GM19324 (cell line): ENCODE measurements around the gene ACAP1.

Experiments
- ATAC-seq: cut with Tn5 transposase; IDR thresholded peaks from one replicate; pipeline ENCODE4 v1.9.1; 2021; ENCODE audit warnings: mild to moderate bottlenecking, moderate library complexity; ENCODE audit not compliant: unreplicated experiment, low FRiP score

Gene ACAP1

DNA sequence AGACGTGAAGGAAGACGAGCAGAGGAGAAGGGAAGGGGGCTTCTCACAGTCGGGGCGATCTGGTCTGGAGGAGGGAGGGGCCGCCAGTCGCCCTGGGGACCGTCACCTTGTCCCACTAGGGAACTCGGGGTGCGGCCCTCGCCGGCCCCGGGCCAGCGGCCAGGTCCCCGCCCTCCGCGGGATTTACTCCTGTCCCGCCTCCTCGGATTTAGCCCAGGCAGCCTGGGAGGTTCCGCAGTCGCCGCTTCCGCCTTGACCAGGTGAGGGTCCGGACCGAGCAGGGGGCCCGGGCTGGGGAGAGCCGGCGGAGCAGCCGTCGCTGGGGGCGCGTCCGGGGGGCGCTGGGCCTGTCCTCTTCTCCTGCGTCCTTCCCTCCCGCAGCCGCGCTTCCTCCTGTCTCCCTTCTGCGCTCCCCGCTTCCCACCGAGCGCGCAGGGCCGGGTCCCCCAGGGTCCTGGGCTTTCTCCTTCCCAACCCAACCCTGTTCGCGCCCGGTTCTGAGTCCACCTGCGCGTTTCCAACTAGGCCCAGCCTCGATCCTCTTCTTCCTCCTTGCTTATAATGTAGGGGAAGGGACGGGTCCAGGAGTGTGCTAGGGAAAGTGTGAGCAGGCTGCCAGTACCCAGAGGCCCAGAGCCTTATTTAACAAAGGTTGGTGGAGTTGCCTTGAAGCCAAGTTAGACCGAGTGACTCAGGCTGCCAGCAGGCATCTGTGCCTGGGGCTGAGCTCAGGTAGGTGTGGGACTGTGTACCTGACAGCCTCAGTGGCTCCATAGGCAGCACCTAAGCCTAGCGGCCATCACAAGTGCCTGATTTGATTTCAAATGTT is 44.7 kb downstream of the ACAP1 start, which contains the start of gene TNK1:
Gene TNK1, plus strand, starts transcription at position 235 of the 829 bp plus-strand sequence. CDS start 1,838 bp downstream, outside the sequence.
- ATAC-seq, result no peak

DNA sequence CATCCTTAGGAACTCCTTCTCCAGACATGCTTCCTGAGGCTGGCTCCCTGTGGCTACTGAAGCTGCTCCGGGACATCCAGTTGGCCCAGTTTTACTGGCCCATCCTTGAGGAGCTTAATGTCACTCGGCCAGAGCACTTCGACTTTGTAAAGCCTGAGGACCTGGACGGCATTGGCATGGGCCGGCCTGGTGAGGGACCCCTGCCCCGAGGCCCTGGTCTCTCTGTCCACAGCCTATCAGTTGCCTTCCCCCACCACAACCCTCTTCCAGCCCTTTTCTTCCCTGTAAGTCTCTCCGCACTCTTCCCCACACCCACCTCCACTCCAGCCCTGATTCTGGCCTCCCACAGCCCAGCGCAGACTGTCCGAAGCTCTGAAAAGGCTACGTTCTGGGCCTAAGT is 46.6 kb downstream of the ACAP1 start:
- ATAC-seq, result no peak

DNA sequence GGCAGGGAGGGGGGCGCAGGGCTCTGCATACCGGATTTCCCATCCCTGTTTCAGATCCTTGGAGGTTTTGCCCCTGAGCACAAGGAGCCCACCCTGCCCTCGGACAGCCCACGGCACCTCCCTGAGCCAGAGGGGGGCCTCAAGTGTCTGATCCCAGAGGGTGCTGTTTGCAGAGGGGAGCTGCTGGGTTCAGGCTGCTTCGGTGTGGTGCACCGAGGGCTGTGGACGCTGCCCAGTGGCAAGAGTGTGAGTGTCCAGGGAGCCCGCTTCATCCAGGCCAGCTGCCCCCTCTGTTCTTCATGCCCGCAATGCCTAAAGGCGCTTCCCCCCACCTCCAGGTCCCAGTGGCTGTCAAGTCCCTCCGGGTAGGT is 47.0 kb downstream of the ACAP1 start:
- ATAC-seq, result no peak

DNA sequence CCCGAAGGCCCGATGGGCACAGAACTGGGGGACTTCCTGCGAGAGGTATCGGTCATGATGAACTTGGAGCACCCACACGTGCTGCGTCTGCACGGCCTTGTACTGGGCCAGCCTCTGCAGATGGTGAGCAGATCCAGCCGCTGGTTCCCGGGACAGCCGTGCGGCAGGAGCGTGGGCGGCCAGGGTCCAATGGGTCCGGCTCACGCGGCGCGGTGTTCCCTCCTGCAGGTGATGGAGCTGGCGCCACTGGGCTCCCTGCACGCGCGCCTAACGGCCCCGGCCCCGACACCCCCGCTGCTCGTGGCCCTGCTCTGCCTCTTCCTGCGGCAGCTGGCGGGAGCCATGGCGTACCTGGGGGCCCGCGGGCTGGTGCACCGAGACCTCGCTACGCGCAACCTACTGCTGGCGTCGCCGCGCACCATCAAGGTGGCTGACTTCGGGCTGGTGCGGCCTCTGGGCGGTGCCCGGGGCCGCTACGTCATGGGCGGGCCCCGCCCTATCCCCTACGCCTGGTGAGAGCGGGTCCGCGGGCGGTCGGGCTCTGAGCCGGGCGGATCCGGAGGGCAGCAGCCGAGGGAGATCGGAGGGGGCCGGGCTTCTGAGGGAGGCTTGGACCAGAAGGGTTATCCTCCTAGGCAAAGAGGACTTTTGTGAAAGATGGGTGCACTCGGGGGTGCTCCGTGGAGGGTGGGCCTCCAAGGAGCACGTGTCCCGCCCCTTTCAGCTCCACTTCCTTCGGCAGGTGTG is 47.6 kb downstream of the ACAP1 start:
- peak; percentile 62 for ATAC-seq

DNA sequence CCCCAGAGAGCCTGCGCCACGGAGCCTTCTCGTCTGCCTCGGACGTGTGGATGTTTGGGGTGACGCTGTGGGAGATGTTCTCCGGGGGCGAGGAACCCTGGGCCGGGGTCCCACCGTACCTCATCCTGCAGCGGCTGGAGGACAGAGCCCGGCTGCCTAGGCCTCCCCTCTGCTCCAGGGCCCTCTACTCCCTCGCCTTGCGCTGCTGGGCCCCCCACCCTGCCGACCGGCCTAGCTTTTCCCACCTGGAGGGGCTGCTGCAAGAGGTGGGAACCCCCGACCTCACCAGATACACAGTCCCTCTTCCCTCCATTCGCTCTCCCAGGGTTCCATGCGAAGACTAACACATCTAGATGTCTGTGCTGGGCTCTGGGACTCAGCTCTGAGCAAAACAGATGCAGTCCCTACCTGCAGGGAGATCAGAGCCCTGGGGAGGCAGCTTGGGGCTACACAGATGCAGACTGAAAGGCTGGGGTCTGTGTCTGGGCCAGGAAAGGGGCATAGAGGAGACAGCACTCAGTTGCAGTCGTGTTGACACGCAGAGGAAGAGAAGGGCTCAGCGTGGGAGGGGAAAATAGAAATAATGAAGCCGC is 48.3 kb downstream of the ACAP1 start:
- ATAC-seq, result no peak

DNA sequence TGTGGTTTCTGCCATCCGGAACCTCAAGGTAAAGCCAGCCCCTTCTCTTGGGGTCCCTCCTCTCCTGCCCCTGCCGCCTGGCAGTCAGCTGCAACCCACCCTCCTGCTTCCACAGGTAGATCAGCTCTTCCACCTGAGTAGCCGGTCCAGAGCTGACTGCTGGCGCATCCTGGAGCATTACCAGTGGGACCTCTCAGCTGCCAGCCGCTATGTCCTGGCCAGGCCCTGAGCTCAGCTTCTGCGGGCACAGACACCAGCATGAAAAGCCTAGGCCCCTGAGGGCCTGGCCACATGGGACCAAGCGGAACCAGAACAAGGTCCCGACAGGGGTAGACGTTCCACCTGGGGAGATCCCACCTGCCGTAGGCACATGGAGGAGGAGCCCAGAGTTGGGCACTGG is 52.5 kb downstream of the ACAP1 start:
- no peak for ATAC-seq

DNA sequence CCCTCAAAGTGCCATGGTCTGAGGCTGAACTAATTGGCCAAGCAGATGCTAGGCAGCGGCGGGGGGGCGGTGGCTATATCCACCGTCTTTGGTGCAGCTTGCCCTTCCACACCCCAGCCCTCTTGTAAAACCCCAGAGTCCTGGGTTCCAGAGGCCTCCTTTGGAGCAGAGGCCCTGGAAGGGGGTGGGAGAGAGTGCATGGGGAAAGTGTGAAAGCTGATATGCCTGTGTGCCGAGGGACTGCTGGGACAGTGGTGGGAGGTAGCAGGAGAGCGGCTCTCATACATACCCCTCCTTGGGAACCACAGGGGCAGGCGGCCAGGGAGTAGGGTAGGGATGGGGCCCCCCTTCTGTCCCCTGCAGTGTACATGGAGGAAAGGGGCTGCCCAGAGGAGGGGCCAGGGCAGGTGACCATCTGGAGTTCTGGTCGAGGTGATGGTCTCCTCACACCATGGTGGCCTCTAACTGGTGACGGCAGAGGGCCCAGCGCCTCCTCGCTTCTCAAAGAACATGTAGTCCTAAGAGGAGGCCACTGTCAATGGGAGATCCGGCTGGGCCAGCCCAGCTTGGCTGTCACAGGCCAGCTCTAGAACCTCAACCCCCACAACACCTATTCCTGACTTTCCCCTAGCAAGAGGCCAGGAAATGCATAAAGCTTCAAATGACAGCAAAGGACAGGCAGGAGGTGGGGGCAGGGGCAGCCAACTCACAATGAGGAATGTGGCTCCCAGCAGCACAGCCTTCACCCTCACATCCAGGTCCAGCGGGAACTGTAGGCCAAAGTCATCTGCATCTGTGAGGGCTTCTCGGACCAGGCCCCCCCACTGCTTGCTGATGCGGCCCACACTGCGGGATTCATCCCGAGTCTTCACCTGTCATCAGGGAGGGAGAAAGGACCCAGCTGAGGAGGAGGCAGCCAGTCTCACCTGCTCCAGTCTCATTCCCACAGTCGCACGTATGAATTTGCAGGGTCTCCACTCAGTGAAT is 53.9 kb downstream of the ACAP1 start:
- ATAC-seq, result no peak

DNA sequence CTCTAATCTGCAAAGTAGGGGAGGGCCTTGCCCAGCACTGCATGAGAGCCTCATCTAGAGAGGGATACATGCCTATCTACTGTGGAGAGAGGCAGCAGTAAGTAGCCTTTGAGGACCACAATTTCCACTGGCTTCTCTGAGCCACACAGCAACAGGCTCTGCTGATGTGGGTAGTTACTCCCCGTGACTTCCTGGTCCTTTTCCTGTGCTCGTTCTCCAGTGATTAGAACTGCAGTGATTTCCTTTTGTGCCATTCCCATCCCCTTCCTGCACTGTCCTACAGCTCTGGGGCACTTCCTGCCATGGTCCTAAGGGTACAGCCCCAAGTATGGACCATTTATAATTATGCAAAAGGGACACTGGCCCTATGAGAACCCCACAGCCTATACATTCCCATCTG is 55.0 kb downstream of the ACAP1 start:
- ATAC-seq, result no peak

DNA sequence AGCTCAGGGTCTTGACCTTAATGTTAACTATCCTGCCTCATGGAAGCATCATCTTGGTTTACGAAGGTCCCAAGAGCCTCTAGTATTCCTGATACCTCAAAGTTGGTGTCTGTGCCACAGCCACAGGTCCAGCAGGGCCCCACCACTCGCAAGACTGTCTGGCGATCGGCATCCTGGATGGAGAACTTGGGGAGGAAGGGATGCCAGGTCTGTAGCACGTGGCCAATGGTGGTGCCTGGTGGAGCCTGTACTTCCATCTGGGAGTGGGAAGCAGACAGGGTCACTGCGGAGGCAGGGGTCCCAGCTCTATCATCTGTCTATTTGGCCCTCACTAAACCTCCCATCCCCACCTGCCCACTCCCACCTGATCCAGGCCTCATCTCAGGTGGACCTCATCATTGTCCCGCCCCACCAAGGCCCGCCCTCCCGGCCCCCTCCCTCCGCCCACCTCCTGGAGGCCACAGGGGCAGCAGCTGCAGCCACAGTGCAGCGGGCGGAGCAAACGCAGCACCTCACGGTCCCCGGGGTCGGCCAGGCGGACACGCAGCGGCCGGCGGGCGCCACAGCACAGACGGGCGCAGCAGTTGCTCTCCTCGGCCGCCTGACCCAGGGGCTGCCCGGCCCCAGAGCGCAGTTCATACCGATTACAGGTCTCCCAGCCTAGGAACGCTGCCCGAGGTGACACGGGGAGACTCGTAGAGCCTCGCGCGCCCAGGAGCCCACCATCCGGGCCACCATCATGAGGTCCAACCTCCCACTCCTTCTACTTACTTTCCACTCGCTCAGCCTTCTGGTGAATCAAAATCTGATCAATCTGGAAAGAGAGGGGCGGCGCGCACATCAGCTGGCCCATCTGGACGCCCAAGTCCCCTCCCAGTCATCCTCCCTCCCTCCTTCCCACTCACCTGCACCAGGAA is 56.6 kb downstream of the ACAP1 start:
- ATAC-seq, result no peak

DNA sequence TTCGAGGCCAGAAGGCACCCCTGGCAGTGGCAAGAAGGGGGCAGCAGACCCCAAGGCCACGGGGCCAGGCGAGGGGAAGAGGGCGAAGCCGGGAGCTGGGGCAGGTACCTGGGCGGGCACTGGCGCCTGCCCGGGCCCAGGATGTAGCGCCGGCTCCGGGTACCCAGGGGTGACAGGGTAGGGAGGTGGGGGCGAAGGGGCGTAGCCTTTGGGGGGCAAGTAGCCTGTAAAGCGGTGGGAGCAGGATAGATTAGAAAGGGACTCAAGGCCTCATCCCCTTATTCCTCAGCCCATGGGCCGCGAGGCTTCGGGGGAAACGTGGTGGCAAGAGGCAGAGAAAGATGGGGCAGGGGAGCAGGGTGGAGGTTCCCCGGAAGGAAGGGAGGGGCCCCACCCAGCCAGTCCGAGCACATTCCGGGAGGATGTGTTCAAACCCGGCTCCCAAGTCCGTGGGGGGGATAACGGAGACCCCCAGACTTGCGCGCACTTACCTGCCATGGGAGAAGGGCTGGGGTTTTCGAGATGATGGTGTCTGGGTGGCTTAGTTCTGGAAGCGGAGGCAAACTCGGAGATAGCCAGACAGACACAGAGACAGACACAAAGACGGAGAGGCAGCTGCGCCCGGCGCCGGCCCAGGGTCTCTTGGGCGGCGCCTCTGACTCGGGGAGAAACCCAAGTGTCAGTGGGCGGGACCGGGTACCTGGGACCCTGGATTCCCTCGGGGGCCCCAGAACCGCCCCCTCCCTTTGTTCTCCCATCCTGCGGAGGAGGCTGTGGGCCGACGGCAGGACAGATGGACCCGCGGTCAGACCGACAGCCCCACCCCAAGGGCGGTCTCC is 57.5 kb downstream of the ACAP1 start:
- peak; percentile 36 for ATAC-seq

DNA sequence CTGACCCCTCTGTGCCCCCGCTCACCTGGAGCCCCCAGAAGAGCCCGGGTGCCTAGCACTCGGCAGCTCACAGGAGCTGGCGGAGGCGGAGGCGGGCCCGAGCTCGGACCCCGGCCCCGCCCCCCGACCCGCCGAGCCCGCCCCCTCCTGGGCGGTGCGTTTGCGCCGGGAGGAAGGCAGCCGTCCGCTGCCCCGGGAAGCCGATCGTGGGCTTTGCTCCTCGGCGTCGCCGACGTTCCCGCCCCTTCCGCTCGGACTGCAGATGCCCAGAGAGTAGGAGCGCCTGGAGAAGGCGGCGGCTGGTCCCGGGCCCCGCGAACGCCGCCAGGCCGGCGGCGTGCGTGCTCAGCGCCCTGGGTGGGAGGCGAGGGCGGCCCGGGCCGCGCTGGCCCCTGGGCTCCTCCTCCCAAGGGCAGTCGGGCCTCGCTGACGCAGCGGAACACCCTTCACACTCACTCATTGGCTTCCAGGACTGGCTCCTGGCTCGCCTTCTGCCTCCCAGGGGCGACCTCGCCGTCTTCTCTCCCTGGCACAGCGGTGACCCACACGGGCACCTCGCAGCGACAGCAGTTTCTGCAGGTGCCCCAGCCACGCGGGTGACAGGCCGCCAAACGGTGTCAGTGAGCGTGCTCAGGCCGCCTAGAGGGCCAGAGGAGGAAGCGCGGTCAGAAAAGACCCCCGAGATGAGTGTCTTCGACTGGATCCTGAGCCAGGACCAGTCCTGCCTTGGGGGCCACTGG is 58.3 kb downstream of the ACAP1 start, which contains the start of gene PLSCR3:
Gene PLSCR3, minus strand, starts transcription at position 74 of the 740 bp plus-strand sequence. CDS start 415 bp downstream, outside the sequence.
- peak; percentile 86 for ATAC-seq

DNA sequence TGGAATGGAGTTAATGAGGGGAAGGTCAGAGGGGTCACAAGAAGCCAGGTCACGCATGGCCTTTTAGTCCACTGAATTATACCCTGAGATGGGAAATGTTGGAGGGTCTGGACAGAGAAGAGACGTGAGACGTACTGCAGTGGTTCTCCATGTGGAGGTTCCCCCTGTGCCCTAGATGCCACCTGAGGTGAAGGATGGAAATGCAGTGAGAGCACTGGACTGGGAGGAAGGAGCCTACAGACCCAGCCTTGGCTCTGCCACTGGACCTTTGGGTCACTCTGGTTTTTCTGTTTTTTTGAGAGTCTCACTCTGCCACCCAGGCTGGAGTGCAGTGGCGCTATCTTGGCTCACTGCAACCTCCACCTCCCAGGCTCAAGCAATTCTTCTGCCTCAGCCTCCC is 59.8 kb downstream of the ACAP1 start:
- ATAC-seq, result no peak

DNA sequence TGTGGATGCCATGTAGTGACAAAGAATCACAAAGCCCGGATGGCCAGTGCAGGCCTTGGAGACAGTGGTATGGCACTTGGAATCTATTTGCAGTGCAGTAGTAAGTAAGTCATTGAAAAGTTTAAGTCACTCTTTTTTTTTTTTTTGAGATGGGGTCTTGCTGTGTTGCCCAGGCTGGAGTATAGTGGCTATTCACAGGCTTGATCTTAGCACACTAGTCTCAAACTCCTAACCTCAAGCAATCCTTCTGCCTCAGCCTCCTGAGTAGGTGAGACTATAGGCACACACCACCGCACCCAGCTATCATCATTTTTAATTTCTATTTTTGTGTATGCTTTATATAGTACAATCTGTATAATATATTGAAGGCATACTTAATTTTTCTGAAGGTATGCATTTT is 62.3 kb downstream of the ACAP1 start:
- no peak for ATAC-seq
